ENCODE measurements around the gene TBC1D9B. TPM values are rescaled to one million over a fixed set of nuclear protein-coding genes. Genes with fewer than 3 reads are reported as not detected.

Gene TBC1D9B
- total RNA-seq, 1 experiment from 2014 or later = 70.9 TPM

DNA sequence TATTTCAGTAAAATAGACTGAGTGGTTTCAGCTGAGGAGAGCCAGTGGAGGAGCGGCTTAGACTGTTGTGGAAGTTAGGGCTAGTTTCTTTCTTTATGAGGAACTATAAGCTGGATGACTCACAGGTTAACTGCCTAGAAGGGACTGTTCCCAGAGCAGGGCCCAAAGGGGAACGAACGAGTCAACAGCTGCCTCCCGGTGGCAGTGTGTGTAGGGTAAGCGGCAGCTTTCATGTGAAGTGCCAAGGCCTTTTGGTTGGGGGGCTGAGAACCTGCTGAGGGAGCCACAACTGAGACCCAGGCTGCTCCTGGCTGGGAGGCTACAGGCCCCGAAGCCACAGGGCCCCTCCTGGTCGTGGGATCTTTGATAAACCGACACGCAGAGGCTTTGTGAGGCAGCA lies 80.0 kb downstream of the TBC1D9B start (continued):
- TF ChIP-seq, protein P1, sequence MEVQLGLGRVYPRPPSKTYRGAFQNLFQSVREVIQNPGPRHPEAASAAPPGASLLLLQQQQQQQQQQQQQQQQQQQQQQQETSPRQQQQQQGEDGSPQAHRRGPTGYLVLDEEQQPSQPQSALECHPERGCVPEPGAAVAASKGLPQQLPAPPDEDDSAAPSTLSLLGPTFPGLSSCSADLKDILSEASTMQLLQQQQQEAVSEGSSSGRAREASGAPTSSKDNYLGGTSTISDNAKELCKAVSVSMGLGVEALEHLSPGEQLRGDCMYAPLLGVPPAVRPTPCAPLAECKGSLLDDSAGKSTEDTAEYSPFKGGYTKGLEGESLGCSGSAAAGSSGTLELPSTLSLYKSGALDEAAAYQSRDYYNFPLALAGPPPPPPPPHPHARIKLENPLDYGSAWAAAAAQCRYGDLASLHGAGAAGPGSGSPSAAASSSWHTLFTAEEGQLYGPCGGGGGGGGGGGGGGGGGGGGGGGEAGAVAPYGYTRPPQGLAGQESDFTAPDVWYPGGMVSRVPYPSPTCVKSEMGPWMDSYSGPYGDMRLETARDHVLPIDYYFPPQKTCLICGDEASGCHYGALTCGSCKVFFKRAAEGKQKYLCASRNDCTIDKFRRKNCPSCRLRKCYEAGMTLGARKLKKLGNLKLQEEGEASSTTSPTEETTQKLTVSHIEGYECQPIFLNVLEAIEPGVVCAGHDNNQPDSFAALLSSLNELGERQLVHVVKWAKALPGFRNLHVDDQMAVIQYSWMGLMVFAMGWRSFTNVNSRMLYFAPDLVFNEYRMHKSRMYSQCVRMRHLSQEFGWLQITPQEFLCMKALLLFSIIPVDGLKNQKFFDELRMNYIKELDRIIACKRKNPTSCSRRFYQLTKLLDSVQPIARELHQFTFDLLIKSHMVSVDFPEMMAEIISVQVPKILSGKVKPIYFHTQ (CRISPR knock-in tag; IDR thresholded peaks at IDR 0.05) = no peak
- TF ChIP-seq, protein P2, sequence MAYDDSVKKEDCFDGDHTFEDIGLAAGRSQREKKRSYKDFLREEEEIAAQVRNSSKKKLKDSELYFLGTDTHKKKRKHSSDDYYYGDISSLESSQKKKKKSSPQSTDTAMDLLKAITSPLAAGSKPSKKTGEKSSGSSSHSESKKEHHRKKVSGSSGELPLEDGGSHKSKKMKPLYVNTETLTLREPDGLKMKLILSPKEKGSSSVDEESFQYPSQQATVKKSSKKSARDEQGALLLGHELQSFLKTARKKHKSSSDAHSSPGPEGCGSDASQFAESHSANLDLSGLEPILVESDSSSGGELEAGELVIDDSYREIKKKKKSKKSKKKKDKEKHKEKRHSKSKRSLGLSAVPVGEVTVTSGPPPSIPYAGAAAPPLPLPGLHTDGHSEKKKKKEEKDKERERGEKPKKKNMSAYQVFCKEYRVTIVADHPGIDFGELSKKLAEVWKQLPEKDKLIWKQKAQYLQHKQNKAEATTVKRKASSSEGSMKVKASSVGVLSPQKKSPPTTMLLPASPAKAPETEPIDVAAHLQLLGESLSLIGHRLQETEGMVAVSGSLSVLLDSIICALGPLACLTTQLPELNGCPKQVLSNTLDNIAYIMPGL (CRISPR knock-in tag; IDR thresholded peaks at IDR 0.05) = no peak
- no peak for TF ChIP-seq JUN (CRISPR knock-in tag; IDR thresholded peaks at IDR 0.05)
- TF ChIP-seq, protein P3, sequence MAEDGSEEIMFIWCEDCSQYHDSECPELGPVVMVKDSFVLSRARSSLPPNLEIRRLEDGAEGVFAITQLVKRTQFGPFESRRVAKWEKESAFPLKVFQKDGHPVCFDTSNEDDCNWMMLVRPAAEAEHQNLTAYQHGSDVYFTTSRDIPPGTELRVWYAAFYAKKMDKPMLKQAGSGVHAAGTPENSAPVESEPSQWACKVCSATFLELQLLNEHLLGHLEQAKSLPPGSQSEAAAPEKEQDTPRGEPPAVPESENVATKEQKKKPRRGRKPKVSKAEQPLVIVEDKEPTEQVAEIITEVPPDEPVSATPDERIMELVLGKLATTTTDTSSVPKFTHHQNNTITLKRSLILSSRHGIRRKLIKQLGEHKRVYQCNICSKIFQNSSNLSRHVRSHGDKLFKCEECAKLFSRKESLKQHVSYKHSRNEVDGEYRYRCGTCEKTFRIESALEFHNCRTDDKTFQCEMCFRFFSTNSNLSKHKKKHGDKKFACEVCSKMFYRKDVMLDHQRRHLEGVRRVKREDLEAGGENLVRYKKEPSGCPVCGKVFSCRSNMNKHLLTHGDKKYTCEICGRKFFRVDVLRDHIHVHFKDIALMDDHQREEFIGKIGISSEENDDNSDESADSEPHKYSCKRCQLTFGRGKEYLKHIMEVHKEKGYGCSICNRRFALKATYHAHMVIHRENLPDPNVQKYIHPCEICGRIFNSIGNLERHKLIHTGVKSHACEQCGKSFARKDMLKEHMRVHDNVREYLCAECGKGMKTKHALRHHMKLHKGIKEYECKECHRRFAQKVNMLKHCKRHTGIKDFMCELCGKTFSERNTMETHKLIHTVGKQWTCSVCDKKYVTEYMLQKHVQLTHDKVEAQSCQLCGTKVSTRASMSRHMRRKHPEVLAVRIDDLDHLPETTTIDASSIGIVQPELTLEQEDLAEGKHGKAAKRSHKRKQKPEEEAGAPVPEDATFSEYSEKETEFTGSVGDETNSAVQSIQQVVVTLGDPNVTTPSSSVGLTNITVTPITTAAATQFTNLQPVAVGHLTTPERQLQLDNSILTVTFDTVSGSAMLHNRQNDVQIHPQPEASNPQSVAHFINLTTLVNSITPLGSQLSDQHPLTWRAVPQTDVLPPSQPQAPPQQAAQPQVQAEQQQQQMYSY (CRISPR knock-in tag; IDR thresholded peaks at IDR 0.05) = no peak
- TF ChIP-seq, protein P4, sequence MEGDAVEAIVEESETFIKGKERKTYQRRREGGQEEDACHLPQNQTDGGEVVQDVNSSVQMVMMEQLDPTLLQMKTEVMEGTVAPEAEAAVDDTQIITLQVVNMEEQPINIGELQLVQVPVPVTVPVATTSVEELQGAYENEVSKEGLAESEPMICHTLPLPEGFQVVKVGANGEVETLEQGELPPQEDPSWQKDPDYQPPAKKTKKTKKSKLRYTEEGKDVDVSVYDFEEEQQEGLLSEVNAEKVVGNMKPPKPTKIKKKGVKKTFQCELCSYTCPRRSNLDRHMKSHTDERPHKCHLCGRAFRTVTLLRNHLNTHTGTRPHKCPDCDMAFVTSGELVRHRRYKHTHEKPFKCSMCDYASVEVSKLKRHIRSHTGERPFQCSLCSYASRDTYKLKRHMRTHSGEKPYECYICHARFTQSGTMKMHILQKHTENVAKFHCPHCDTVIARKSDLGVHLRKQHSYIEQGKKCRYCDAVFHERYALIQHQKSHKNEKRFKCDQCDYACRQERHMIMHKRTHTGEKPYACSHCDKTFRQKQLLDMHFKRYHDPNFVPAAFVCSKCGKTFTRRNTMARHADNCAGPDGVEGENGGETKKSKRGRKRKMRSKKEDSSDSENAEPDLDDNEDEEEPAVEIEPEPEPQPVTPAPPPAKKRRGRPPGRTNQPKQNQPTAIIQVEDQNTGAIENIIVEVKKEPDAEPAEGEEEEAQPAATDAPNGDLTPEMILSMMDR (IDR thresholded peaks at IDR 0.05) = no peak
- TF ChIP-seq, protein P5, sequence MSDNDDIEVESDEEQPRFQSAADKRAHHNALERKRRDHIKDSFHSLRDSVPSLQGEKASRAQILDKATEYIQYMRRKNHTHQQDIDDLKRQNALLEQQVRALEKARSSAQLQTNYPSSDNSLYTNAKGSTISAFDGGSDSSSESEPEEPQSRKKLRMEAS (CRISPR knock-in tag; IDR thresholded peaks at IDR 0.05) = no peak
- TF ChIP-seq ZNF423 (CRISPR knock-in tag; IDR thresholded peaks at IDR 0.05) = no peak
- no peak for TF ChIP-seq NFYB (CRISPR knock-in tag; conservative IDR thresholded peaks at IDR 0.05; ENCODE audit: low read depth)
- no peak for TF ChIP-seq ZNF671 (CRISPR knock-in tag; IDR thresholded peaks at IDR 0.05)
- TF ChIP-seq, protein P6, sequence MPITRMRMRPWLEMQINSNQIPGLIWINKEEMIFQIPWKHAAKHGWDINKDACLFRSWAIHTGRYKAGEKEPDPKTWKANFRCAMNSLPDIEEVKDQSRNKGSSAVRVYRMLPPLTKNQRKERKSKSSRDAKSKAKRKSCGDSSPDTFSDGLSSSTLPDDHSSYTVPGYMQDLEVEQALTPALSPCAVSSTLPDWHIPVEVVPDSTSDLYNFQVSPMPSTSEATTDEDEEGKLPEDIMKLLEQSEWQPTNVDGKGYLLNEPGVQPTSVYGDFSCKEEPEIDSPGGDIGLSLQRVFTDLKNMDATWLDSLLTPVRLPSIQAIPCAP (CRISPR knock-in tag; IDR thresholded peaks at IDR 0.05) = no peak
- TF ChIP-seq ESRRA (CRISPR knock-in tag; IDR thresholded peaks at IDR 0.05; ENCODE audit: borderline replicate concordance) = no peak
- TF ChIP-seq FOXJ3 (CRISPR knock-in tag; IDR thresholded peaks at IDR 0.05; ENCODE audit: borderline replicate concordance) = no peak

DNA sequence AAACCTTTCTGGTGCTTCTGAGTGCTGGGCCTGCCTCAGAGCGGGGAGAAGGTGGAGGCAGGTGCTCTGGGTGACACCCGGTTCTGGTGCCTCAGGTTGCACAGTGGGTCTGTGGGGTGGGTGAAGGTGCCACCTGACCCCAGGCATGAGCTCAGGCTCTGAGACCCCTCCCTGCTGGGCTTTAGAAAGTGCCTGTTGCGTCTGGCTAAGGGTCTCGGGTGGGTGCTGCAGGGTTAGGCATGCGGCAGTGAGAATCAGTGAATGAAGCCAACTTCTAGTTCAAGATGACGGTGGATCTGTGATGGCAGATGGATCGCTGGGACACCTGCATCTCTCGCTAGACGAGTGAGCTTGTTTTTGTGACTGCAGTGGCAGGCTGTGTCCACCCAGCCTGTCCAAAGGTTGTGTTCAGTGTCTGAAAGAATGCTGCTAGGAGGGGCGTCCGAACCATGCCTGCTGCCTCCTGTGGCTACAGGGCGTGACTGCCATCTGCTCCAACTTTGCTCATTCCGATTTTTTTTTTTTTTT lies 82.0 kb downstream of the TBC1D9B start:
- H3K27ac Mint-ChIP-seq = no peak overlapping the region
- CTCF ChIA-PET = no interaction called here
- DNase-seq (ENCODE audit: low spot score) (no peak), ATAC-seq (no peak)
- no peaks in the 10 kb centered on the region for H3K27me3 Mint-ChIP-seq (ENCODE audit: low read depth)
- POLR2A ChIA-PET = no interaction called here
- H3K4me1 Mint-ChIP-seq = peaks cover 38% of the 10 kb centered on the region
- peaks cover 68% of the 10 kb centered on the region for H3K36me3 Mint-ChIP-seq
- H3K9me3 Mint-ChIP-seq = 0 out of 2 replicates have a peak, but pooled peaks cover 4% of the 10 kb centered on the region
- no peak for TF ChIP-seq ZNF396 (CRISPR knock-in tag; IDR thresholded peaks at IDR 0.05; ENCODE audit: borderline replicate concordance)
- no peak overlapping the region for H3K4me3 Mint-ChIP-seq
